Measurements from ENCODE around the gene SF3A2. TPM values are rescaled to one million over a fixed set of nuclear protein-coding genes. Genes with fewer than 3 reads are reported as not detected.

Gene SF3A2
- total and polyA plus RNA-seq, 2 donors (not counting 1 experiment from before 2014, with no cell fraction given) = 98.2 to 140 TPM

DNA sequence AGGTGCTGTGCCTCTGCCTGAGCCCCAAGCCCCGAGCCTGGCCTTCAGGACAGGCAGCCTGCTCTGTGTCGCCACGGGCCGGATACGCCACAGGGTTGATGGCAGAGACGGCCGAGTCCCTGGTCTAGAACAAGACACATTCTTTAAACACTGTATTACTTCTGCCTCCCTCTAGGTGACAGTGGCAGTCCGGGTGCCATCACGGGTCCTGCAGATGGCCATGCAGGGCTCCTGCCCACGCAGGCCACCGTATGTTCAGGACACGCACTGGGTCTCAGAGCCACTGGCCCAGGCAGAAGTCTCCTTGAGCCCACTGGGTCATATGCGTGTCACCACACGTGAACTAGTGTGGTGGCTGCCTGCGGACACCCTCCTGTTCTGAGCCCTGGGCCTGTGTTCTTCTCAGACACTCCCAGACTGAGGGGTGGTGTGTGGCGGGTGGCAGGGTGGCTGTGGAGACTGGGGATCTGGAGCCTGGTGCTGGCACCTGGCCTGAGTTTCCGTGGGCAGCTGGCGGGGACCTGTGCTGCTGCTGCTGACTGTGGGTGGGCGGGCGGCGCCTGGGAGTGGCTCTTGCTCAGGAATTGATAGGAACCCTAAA lies 4.9 kb upstream of the SF3A2 start:
- no peak for ATAC-seq (ENCODE audit: low read depth)
- TF ChIP-seq CTCF (IDR thresholded peaks at IDR 0.05) (no peak), EZH2 (IDR thresholded peaks at IDR 0.05; ENCODE audit: borderline replicate concordance, insufficient read depth, low read depth, low read length, poor library complexity, severe bottlenecking) (no peak)
- intact Hi-C loops (cut with micrococcal nuclease) = no loop called here
- DNase-seq = no peak
- ChIA-PET POLR2A (interaction anchor here (0.6 kb wide), 1 partner anchor 81 kb away, joined by 3 read pairs; the partner anchor contains the start of gene AP3D1), CTCF (no interaction called here)
- Histone ChIP-seq H4K20me1 (ENCODE audit: control insufficient read depth, insufficient read depth, low read length, poor library complexity, severe bottlenecking) (peaks cover 74% of the 10 kb centered on the region), H3K4me2 (replicated peaks; ENCODE audit: low read depth, low read length, poor library complexity, severe bottlenecking) (no peak overlapping the region), H2AFZ (ENCODE audit: insufficient read depth, low read depth, low read length, poor library complexity, severe bottlenecking) (no peak overlapping the region), H3K27ac (ENCODE audit: low read length in 2 of 2) (no peak overlapping the region), H3K4me3 (ENCODE audit: control extremely low read depth in 1 of 5, extremely low read depth in 1 of 5, insufficient read depth in 1 of 5, low read depth in 2 of 5, low read length in 4 of 5) (no peak overlapping the region), H3K4me1 (ENCODE audit: control insufficient read depth in 2 of 2, insufficient read depth in 2 of 2, low read length in 2 of 2) (peaks cover 11 to 35% of the 10 kb centered on the region in 2 donors), H3K9ac (ENCODE audit: low read length) (no peak overlapping the region), H3K79me2 (ENCODE audit: control insufficient read depth, insufficient read depth, low read length) (peaks cover 64% of the 10 kb centered on the region), H3K36me3 (replicated peaks in 1 of 2; ENCODE audit: control extremely low read depth in 1 of 2, control insufficient read depth in 1 of 2, extremely low read depth in 1 of 2, insufficient read depth in 2 of 2, low read length in 1 of 2) (peaks cover 0 to 55% of the 10 kb centered on the region in 2 experiments), H3K27me3 (replicated peaks in 1 of 4; ENCODE audit: control extremely low read depth in 1 of 4, control insufficient read depth in 3 of 4, insufficient read depth in 4 of 4, low read length in 3 of 4) (no peaks in the 10 kb centered on the region), H3K9me3 (ENCODE audit: control extremely low read depth in 1 of 3, control insufficient read depth in 2 of 3, insufficient read depth in 1 of 3, low read length in 2 of 3) (no peaks in the 10 kb centered on the region)
- WGBS (ENCODE audit: insufficient coverage) = 93% methylated on average over 18 of the region's 21 CpGs
- no peaks in the 10 kb centered on the region for H3K27me3 Mint-ChIP-seq
- peak overlapping the region; percentile 37 for H3K27ac Mint-ChIP-seq
- no peak overlapping the region for H3K4me3 Mint-ChIP-seq
- H3K4me1 Mint-ChIP-seq = peaks cover 32% of the 10 kb centered on the region
- H3K9me3 Mint-ChIP-seq (ENCODE audit: insufficient read depth) = no peaks in the 10 kb centered on the region

- WGBS (ENCODE audit: insufficient coverage) = 95% methylated on average over 26 of the region's 30 CpGs
- TF ChIP-seq EZH2 (IDR thresholded peaks at IDR 0.05; ENCODE audit: borderline replicate concordance, insufficient read depth, low read depth, low read length, poor library complexity, severe bottlenecking) (no peak), CTCF (IDR thresholded peaks at IDR 0.05) (no peak)
- peaks cover 0 to 55% of the 10 kb centered on the region in 2 experiments for H3K36me3 ChIP-seq (replicated peaks in 1 of 2; ENCODE audit: control extremely low read depth in 1 of 2, control insufficient read depth in 1 of 2, extremely low read depth in 1 of 2, insufficient read depth in 2 of 2, low read length in 1 of 2)
- Mint-ChIP-seq H3K4me1 (peaks cover 32% of the 10 kb centered on the region), H3K27ac (peak overlapping the region; percentile 63), H3K9me3 (ENCODE audit: insufficient read depth) (no peaks in the 10 kb centered on the region), H3K27me3 (no peaks in the 10 kb centered on the region), H3K4me3 (no peak overlapping the region)
- DNase-seq (no peak), ATAC-seq (ENCODE audit: low read depth) (no peak)
- no peak overlapping the region for H2AFZ ChIP-seq (ENCODE audit: insufficient read depth, low read depth, low read length, poor library complexity, severe bottlenecking)
- intact Hi-C loops (cut with micrococcal nuclease) = no loop called here
- POLR2A ChIA-PET = interaction anchor here (0.6 kb wide), 1 partner anchor 32 kb away, joined by 8 read pairs; no protein-coding TSS in a partner anchor
- no peaks in the 10 kb centered on the region for H3K27me3 ChIP-seq (replicated peaks in 1 of 4; ENCODE audit: control extremely low read depth in 1 of 4, control insufficient read depth in 3 of 4, insufficient read depth in 4 of 4, low read length in 3 of 4)
- no peak overlapping the region for H3K9ac ChIP-seq (ENCODE audit: low read length)
- CTCF ChIA-PET = no interaction called here
- no peak overlapping the region for H3K4me3 ChIP-seq (ENCODE audit: control extremely low read depth in 1 of 5, extremely low read depth in 1 of 5, insufficient read depth in 1 of 5, low read depth in 2 of 5, low read length in 4 of 5)
- H3K4me2 ChIP-seq (replicated peaks; ENCODE audit: low read depth, low read length, poor library complexity, severe bottlenecking) = no peak overlapping the region
- peaks cover 78% of the 10 kb centered on the region for H4K20me1 ChIP-seq (ENCODE audit: control insufficient read depth, insufficient read depth, low read length, poor library complexity, severe bottlenecking)
- H3K27ac ChIP-seq (ENCODE audit: low read length in 2 of 2) = peak overlapping the region in 1 of 2 donors; percentile 26
- peaks cover 14 to 38% of the 10 kb centered on the region in 2 donors for H3K4me1 ChIP-seq (ENCODE audit: control insufficient read depth in 2 of 2, insufficient read depth in 2 of 2, low read length in 2 of 2)
- peaks cover 72% of the 10 kb centered on the region for H3K79me2 ChIP-seq (ENCODE audit: control insufficient read depth, insufficient read depth, low read length)
- H3K9me3 ChIP-seq (ENCODE audit: control extremely low read depth in 1 of 3, control insufficient read depth in 2 of 3, insufficient read depth in 1 of 3, low read length in 2 of 3) = no peaks in the 10 kb centered on the region
These were observed 4.1 kb upstream of the SF3A2 start for GRCh38 chr19:2232286-2233151.
